BE2C (cell line): ENCODE data around the gene FAM83G.

Experiments
- DNase-seq: peaks from one replicate; pipeline ENCODE4 v3.0.0-alpha.2; 2020
- H3K27me3 ChIP-seq: fragments of 250-450 bp; sonication (Bioruptor Pico); 2 replicates; pipeline ENCODE4 v1.5.1; 2020; ENCODE audit warnings: mild to moderate bottlenecking
- H3K36me3 ChIP-seq: fragments of 250-450 bp; sonication (Bioruptor Pico); 2 replicates; pipeline ENCODE4 v1.5.1; 2020; ENCODE audit warnings: mild to moderate bottlenecking
- H3K4me1 ChIP-seq: fragments of 250-450 bp; sonication (Bioruptor Pico); 2 replicates; pipeline ENCODE4 v1.5.1; 2020
- H3K4me3 ChIP-seq: 2 replicates; pipeline ENCODE4 v1.5.1; 2011; ENCODE audit warnings: low read depth, low read length
- H3K9me3 ChIP-seq: fragments of 250-450 bp; sonication (Bioruptor Pico); 2 replicates; pipeline ENCODE4 v1.5.1; 2020
- TF ChIP-seq, protein P1 (sequence below): IDR thresholded peaks from 2 replicates; pipeline ENCODE4 v1.5.1; 2012; ENCODE audit warnings: mild to moderate bottlenecking, low read depth, low read length

The FAM83G gene

DNA sequence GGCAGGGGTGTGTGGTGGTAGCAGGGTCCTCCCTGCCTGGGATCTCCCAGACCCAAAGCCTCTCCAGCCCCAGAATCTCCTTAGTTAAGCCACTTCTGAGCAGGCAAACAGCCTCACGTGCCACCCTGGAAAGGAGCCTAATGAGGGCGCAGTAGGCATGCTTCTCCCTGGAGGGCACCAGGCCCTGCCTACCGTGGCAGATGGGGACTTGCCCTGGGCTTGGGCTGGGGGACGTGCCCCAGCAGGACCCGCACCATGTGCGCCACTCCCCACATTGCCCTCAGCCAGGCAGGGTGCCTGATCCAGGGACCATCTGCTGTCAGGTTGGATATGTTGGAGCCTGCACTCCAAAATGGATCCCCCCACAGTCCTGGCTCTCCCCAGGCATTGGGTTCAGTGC lies 14.2 kb downstream of the FAM83G start:
- no peaks in the 10 kb centered on the region for H3K27me3 ChIP-seq
- H3K4me1 ChIP-seq: no peaks in the 10 kb centered on the region
- H3K9me3 ChIP-seq: no peaks in the 10 kb centered on the region
- no peak overlapping the region for H3K4me3 ChIP-seq
- no peak for DNase-seq
- TF ChIP-seq, protein P1, sequence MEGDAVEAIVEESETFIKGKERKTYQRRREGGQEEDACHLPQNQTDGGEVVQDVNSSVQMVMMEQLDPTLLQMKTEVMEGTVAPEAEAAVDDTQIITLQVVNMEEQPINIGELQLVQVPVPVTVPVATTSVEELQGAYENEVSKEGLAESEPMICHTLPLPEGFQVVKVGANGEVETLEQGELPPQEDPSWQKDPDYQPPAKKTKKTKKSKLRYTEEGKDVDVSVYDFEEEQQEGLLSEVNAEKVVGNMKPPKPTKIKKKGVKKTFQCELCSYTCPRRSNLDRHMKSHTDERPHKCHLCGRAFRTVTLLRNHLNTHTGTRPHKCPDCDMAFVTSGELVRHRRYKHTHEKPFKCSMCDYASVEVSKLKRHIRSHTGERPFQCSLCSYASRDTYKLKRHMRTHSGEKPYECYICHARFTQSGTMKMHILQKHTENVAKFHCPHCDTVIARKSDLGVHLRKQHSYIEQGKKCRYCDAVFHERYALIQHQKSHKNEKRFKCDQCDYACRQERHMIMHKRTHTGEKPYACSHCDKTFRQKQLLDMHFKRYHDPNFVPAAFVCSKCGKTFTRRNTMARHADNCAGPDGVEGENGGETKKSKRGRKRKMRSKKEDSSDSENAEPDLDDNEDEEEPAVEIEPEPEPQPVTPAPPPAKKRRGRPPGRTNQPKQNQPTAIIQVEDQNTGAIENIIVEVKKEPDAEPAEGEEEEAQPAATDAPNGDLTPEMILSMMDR: no peak
- H3K36me3 ChIP-seq: no peaks in the 10 kb centered on the region

DNA sequence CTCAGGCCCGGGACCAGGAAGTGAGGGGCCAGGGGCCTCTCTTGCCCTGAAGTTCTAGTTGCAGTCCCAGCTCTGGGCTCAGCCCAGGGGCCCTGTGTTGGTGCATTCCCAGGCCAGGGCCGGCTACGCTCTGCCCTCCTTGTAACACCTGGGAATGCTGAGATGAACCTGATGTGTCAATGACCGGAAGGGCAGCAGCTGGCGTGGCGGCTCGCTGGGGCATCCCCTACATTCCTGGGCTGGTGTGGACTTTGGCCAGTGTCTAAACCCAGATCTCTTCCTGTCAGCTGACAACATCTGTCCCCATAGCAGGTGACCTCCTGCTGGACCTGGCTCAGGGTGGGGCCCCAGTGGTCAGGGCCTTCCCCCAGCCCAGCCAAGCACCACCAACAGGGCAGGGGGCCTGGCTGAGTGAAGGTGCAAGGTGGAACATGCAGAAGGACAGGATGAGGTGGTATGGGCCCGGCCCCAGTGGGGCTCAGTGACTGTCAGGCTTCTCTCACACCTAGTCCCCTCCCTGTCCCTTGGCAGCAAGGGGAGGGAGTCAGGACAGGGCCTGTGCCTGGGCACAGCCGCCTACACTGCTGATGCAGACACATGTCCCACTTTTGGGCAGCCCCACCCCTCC lies 15.9 kb downstream of the FAM83G start:
- Histone ChIP-seq H3K4me3 (no peak overlapping the region), H3K4me1 (no peaks in the 10 kb centered on the region), H3K9me3 (no peaks in the 10 kb centered on the region), H3K36me3 (no peaks in the 10 kb centered on the region), H3K27me3 (no peaks in the 10 kb centered on the region)
- no peak for DNase-seq
- TF ChIP-seq, protein P1: no peak

DNA sequence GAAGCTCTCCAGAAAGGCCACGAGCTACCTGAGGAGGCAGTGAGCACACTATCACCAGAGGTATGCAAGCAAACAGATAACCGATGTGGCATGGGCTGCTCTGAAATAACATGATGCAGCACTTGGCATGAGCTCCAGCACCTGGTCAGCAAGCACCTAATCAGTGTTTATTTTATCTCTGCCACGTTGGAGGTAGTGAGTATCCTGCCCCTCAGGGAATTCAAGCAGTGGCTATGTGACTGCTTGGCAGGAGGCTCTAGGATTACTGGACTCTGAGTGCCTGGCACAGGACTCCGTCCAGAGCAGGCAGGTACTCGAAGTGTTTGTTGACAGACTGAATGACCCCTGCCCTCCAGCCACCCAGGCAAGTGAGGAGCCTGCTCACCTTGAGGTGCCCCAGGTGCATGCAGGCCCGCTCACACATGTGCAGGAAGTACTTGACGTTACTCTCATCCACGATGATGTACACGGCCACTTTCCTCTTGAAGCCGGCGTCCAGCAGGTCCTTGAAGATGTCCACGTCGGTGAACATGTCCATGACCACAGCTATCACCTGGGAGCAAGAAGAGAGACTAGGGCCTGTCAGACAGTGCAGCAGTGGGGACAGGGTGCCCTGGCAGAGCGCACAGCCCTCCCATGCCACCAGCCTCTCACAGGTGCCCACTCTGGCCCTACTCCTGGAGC lies 16.6 kb downstream of the FAM83G start:
- no peaks in the 10 kb centered on the region for H3K36me3 ChIP-seq
- DNase-seq: no peak
- no peaks in the 10 kb centered on the region for H3K9me3 ChIP-seq
- H3K4me1 ChIP-seq: no peaks in the 10 kb centered on the region
- H3K27me3 ChIP-seq: no peaks in the 10 kb centered on the region
- H3K4me3 ChIP-seq: no peak overlapping the region
- TF ChIP-seq, protein P1: no peak

DNA sequence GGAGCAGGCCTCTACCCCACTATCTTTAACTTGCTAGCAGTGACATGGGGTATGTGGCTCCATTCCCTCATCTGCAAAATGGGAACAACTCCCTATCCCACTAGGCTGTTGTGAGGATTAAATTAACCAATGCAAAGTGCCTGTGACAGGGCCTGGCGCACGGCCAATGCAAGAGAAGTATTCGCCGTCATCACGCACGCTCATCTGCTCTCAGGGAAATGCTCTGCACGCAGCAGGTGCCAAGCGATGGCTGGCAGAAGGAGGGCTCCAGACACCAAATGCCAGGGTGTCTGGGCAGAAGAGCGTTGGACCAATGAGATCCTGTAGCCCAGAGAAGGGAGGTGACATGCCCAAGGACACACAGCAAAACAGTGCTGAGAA lies 17.3 kb downstream of the FAM83G start:
- no peak for DNase-seq
- H3K4me1 ChIP-seq: no peaks in the 10 kb centered on the region
- H3K36me3 ChIP-seq: no peaks in the 10 kb centered on the region
- H3K27me3 ChIP-seq: no peaks in the 10 kb centered on the region
- no peaks in the 10 kb centered on the region for H3K9me3 ChIP-seq
- H3K4me3 ChIP-seq: no peak overlapping the region
- TF ChIP-seq, protein P1: no peak

DNA sequence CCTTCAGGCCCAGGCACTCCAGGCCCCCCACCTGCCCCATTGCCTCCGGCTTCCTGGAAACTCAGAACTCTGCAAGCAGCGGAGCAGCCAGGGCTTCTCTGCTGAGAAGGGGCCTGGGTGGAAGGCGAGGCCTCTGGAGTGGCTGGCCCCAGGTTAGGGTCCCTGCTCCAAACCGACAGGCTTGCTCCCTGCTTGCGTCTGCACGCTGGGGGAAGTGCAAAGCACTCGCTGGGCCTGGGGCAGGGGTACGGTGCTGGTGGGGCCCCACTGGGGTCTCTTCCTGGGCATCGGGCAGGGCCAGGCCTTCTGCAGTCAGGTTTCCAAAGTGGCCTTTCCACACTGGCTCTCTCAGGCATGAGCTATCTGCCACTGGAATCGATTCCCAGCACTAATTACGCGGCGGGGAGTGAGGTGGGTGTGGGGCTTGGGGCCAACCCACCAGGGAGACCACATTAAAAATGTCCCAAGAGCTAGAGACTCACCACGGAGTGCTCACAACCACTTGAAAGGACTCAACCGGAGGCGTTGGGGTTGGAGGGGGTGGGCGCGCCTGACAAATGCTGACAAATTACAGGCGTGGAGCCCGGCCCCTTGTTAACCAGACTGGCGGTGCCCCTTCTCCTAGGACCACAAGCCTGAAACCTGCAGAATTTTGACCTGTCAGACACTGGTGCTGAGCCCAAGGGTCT lies 17.9 kb downstream of the FAM83G start:
- no peak for DNase-seq
- H3K27me3 ChIP-seq: no peaks in the 10 kb centered on the region
- no peak overlapping the region for H3K4me3 ChIP-seq
- no peaks in the 10 kb centered on the region for H3K9me3 ChIP-seq
- TF ChIP-seq, protein P1: no peak
- H3K36me3 ChIP-seq: no peaks in the 10 kb centered on the region
- no peaks in the 10 kb centered on the region for H3K4me1 ChIP-seq

DNA sequence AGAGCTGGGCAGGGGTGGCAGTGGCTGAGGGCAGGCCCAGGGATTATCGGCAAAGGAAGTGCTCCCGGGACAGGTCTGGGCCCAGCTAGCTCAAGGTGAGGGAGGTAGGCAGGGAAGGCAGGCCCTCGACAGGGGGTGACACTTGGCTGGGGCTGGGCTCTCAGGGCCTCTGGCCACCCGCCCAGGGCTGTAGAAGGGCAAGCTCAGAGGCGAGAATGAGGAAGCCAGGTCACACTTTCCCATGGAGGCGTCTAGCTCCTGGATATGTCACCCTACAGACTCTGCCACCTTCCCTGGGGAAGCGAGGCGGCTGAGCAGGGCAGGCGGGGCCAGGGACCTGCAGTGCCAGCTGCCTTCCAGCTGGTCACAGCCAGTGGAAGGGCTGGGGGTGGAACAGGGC lies 19.1 kb downstream of the FAM83G start:
- Histone ChIP-seq H3K27me3 (no peaks in the 10 kb centered on the region), H3K4me3 (no peak overlapping the region), H3K9me3 (no peaks in the 10 kb centered on the region), H3K36me3 (no peaks in the 10 kb centered on the region), H3K4me1 (no peaks in the 10 kb centered on the region)
- no peak for DNase-seq
- TF ChIP-seq, protein P1: no peak
